Measurements from ENCODE around the gene DNMT1.

- TF ChIP-seq POLR2A (IDR thresholded peaks at IDR 0.05): no peak
- TF ChIP-seq CTCF (IDR thresholded peaks at IDR 0.05): no peak
Observed at GRCh38 chr19:10155839-10156238, 38.9 kb downstream of the DNMT1 start.

All from breast epithelium (tissue), 3 donors.